ENCODE measurements around the gene STXBP4. TPM values are rescaled to one million over a fixed set of nuclear protein-coding genes. Genes with fewer than 3 reads are reported as not detected.

STXBP4 gene
- total RNA-seq, 6 donors from 2014 or later = 9.1 to 24.7 (median 11.9) TPM

DNA sequence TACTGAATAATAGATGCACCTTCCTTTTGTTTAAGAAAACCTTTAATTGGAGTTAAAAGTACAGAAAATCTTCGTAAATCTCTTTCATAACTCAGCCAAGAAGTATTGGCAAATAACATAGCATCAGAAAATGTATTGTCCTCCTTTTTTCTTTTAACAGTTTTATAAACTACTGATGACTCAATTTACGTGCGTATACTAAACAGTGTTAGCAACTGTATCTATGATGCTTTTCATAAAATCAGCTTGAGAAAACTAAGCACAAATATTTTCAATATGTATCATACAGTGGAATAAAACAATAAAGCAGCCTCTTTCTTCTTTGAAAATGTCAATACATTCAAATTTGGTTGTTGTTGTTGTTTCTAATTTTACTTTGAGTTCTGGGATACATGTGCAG, 88.6 kb downstream of the STXBP4 start:
- WGBS, 2 donors = 88 to 96% methylated on average over 3 of the region's 3 CpGs
- DNase-seq = no peak
- Histone ChIP-seq H3K27me3 (no peaks in the 10 kb centered on the region), H3K9me3 (no peaks in the 10 kb centered on the region), H3K4me3 (no peak overlapping the region), H3K27ac (no peak overlapping the region), H3K4me1 (no peaks in the 10 kb centered on the region), H3K36me3 (no peaks in the 10 kb centered on the region)
- ATAC-seq (ENCODE audit: low FRiP score in 2 of 2) = no peak
- TF ChIP-seq POLR2A (IDR thresholded peaks at IDR 0.05) = no peak
- no peak for TF ChIP-seq POLR2AphosphoS5 (IDR thresholded peaks at IDR 0.05)
- TF ChIP-seq, protein P1, sequence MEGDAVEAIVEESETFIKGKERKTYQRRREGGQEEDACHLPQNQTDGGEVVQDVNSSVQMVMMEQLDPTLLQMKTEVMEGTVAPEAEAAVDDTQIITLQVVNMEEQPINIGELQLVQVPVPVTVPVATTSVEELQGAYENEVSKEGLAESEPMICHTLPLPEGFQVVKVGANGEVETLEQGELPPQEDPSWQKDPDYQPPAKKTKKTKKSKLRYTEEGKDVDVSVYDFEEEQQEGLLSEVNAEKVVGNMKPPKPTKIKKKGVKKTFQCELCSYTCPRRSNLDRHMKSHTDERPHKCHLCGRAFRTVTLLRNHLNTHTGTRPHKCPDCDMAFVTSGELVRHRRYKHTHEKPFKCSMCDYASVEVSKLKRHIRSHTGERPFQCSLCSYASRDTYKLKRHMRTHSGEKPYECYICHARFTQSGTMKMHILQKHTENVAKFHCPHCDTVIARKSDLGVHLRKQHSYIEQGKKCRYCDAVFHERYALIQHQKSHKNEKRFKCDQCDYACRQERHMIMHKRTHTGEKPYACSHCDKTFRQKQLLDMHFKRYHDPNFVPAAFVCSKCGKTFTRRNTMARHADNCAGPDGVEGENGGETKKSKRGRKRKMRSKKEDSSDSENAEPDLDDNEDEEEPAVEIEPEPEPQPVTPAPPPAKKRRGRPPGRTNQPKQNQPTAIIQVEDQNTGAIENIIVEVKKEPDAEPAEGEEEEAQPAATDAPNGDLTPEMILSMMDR (IDR thresholded peaks at IDR 0.05) = no peak
- no peak for TF ChIP-seq EP300 (IDR thresholded peaks at IDR 0.05)

DNA sequence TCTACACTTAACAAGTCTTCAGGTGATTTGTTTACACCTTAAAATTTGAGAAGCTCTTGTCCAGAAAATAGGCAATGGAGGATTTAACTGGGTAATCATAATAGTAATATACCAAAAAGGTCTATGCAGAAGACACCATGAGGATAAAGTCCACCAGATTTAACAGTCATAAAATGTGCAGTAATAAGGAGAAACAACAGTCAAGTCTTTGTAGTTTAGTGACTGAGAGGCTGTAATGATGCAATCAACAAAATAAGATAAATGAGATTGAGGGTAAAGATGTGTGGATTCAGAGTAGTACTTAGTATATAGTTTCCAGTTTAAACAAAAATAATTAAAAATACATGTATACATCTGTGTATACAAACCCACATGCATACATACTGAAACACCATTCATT, 91.2 kb downstream of the STXBP4 start:
- H3K4me3 ChIP-seq = no peak overlapping the region
- DNase-seq (no peak), ATAC-seq (ENCODE audit: low FRiP score in 2 of 2) (no peak)
- TF ChIP-seq EP300 (IDR thresholded peaks at IDR 0.05) (no peak), POLR2AphosphoS5 (IDR thresholded peaks at IDR 0.05) (no peak), POLR2A (IDR thresholded peaks at IDR 0.05) (no peak)
- TF ChIP-seq, protein P1 (IDR thresholded peaks at IDR 0.05) = no peak
- no peak overlapping the region for H3K27ac ChIP-seq
- H3K9me3 ChIP-seq = no peaks in the 10 kb centered on the region
- no peaks in the 10 kb centered on the region for H3K27me3 ChIP-seq
- H3K4me1 ChIP-seq = no peaks in the 10 kb centered on the region
- no peaks in the 10 kb centered on the region for H3K36me3 ChIP-seq

DNA sequence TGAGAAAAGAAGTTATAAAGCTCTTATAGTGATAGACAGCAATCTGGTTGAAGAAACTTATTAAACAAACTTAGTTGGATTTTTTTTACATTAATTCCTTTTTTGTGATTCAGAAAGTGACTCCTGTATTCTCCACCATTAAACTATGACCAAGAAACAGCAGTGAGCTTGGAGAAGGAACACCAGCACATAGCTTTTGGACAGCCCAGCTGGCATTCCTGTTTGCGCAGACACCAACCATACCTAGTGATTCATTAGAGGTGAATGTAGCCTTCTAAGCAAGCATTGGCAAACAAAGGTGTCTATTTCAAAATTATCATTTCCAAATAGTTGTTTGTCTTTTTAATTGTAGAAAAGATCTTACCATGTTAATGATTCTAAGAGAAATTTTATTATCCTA, 94.4 kb downstream of the STXBP4 start:
- Histone ChIP-seq H3K4me3 (no peak overlapping the region), H3K4me1 (no peaks in the 10 kb centered on the region), H3K27ac (no peak overlapping the region), H3K36me3 (no peaks in the 10 kb centered on the region), H3K27me3 (no peaks in the 10 kb centered on the region), H3K9me3 (no peaks in the 10 kb centered on the region)
- 96 to 100% methylated on average over 1 of the region's 1 CpG for WGBS, 2 donors
- DNase-seq (no peak), ATAC-seq (ENCODE audit: low FRiP score in 2 of 2) (no peak)
- no peak for TF ChIP-seq POLR2A (IDR thresholded peaks at IDR 0.05)
- TF ChIP-seq, protein P1 (IDR thresholded peaks at IDR 0.05) = no peak
- TF ChIP-seq EP300 (IDR thresholded peaks at IDR 0.05) = no peak
- no peak for TF ChIP-seq POLR2AphosphoS5 (IDR thresholded peaks at IDR 0.05)

DNA sequence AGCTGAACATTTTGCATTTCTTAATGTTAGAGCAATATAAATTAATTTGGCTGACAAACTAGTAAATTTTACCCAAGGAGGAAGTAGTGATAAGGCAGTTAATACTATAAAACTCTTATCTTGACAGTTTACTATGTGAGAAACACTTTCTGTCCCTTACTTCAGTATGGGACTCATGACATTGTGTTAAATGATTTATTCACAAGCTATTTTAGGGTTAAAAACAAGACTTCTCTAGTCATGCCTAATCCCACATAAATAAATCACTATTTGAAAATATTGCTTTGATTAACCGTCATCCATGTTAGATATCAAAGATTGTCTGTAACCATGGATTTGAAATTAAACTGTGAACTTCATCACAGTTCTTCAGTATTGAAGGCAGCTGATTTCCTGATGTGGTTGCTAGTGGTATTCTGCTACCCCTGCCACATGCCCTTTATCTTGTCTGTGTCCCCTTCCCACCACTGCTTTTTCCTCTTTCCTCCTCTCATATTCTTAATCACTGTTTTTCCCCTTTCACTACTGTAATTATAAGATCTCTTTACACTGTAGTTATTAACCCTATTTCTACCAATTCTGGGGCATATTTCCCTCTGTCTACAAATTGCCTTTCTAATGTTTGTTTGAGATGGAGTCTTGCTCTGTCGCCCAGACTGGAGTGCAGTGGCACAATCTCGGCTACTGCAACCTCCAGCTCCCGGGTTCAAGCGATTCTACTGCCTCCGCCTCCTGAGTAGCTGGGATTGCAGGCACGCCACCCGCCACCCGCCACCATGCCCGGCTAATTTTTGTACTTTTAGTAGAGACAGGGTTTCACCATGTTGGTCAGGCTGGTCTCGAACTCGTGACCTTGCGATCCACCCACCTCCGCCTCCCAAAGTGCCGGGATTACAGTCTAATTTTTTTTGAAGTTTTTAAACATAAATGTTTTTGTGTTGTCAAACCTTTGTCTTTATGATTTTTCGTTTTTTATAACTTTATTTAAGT, 95.6 kb downstream of the STXBP4 start:
- WGBS, 2 donors = 88 to 90% methylated on average over 16 of the region's 16 CpGs
- DNase-seq (peak in 1 of 2 donors; percentile 12), ATAC-seq (ENCODE audit: low FRiP score in 2 of 2) (no peak)
- Histone ChIP-seq H3K4me1 (no peaks in the 10 kb centered on the region), H3K9me3 (no peaks in the 10 kb centered on the region), H3K4me3 (no peak overlapping the region), H3K27ac (no peak overlapping the region), H3K27me3 (no peaks in the 10 kb centered on the region), H3K36me3 (no peaks in the 10 kb centered on the region)
- TF ChIP-seq POLR2A (IDR thresholded peaks at IDR 0.05) (no peak), POLR2AphosphoS5 (IDR thresholded peaks at IDR 0.05) (no peak), EP300 (IDR thresholded peaks at IDR 0.05) (no peak)
- TF ChIP-seq, protein P1 (IDR thresholded peaks at IDR 0.05) = no peak
